ENCODE data around the gene DDR1.
"Not testable (repeated sequence)": the region's sequence is repeated elsewhere in the genome, so short reads cannot be mapped to it uniquely, and the experiment has no call there.

Gene DDR1
- 10.1 to 10.2 reads per million in 2 donors for total RNA-seq

DNA sequence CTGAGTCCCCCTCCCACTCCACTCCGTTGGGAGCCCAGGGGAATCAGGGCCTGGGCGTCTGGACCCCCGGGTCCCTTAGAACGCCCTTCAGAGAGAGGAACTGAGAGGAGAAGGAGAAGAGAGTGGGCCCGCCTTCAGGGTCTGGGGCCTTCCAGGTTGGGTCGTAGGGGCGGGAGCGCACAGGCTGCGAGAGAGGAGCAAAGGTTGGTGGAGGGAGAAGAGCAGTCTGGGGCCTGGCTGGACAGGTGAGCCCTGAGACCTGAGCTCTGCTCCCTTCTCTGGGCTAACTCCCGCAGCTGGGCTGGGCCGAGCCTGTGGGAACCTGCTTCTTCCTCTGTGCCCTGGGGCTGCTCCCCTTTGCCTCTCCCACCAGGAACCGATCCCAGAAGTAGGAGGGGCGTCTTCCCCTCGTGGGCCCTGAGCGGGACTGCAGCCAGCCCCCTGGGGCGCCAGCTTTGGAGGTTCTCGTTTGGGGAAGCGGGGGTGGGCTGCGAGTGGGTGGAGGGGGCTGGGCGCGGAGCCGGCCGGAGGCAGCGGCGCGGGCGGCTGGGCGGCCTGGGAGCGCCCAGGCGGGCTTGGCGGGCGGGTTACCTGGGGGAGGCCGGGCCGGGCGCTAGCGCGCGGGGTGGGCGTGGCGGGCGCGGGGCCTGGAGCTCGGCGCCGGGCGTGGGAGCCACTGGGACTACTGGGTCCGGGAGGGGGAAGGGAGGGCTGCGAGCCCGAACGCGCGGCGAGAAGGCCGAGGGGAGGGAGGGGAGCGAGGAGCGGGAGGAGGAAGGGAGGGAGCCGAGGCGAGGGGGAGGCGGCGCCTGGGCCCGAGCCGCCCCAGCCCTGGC, at the start of gene DDR1:
TSS of gene DDR1 (plus strand) at position 835 of the 836 bp plus-strand sequence. CDS start 4,211 bp downstream, outside the sequence.
- peak; percentile 32 for DNase-seq

- no peak for DNase-seq
Measured at GRCh38 chr6:30834646-30835045, 49.7 kb upstream of the DDR1 start.

DNA sequence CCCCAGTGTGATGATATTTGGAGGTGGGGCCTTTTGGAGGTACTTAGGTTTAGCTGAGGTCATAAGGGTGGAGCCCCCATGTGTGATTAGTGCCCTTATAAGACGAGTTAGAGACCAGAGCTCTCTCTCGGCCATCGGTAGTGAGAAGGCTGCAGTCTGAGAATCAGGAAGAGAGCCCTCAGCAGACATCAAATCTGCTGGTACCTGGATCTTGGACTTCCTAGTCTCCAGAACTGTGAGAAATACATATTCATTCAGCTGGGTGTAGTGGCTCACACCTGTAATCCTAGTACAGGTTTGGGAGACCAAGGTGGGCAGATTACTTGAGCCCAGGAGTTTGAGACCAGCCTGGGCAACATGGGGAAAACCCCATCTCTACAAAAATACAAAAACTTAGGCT, 48.7 kb upstream of the DDR1 start:
- no peak for DNase-seq

DNA sequence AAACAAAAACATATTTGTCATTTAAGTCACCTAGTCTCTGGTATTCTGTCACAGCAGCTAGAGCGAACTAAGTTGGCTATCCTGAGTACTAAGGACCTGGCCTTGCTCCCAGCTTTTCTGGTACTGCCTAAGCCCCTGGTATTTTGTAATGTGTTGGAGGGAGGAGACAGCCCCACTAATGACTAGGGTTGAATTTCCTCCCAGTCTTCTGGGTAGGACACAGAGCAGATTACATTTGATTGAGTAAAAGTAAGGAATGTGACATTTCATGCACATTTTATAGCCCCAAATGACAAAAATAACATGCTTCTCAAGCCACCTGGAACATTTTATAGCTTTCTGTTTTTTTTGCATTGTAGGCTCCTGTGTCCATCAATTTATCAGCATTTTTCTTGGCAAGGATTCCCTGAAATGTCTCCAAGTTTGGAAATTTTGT, 47.9 kb upstream of the DDR1 start:
- DNase-seq: no peak

DNA sequence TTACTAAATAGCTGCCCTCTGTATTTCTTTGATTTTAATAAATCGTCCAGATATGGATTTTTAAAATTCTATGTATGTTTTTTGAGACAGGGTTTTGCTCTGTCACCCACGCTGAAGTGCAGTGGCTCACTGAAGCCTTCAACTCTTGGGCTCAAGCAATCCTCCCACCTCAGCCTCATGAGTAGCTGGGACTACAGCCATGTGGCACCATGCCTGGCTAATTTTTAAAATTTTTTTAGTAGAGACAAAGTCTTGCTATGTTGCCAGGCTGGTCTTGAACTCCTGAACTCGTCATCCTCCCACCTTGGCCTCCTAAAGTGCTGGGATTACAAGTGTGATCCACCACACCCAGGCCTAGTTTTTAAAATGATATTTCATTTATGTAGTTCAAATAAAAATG, 47.4 kb upstream of the DDR1 start:
- no peak for DNase-seq

DNA sequence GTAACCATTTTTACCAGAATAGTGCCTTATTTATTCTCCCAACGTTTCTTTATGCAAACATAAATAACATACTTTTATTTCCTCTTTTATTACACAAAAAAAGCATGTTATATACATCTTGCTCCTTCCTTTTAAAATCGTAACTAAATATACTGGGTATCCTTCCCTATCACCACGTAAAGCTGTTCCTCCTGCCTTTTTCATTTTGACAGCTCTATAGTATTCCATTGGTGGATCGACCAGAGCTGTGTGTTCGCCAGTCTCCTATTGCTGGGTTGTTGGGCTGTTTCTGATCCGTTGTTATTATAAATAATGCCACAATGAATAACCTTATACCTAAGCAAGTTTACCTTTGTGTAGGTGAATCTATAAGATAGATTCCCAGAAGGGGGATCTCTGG, 46.9 kb upstream of the DDR1 start:
- DNase-seq: no peak

DNA sequence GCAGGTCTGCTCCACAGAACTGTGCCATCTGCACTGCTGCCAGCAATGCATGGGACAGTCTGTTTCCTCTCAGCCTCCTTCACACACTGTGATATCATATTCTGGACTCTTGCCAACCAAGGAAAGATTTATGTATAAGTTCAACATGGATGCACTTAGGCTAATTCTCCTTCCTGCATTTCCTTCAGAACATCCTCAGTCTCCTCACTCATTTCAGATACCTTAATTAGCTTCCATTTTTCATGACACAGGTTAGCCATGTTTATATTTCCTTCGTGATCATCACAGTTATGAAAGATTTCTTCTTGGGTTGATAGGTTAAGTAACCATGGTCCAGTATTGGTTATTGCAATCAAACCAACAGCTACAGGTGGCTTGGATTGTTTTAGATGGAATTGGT, 46.4 kb upstream of the DDR1 start:
- DNase-seq: no peak

DNA sequence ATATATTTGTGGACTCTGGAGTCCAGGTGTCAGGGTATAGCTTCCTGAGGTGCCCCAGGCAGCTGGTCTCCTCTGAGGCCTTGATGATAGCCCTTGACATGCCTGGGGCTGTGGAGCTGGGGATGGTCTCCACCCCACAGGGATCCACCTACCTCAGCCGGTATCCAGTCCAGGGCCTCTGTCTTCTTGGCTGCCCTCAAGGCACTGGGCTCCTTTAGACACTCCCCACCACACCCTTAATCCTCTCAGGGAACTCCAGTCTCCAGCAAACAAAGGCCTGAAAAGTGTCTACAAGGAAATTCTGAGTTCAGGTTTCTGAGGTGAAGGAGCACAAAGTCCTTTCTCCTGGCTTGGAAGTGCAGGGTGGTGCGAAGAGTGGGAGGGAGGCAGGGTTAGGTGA, 44.6 kb upstream of the DDR1 start:
- DNase-seq: no peak

GRCh38 chr6:30840084-30840934, 44.0 kb upstream of the DDR1 start:
- no peak for DNase-seq

- no peak for DNase-seq
Measured at GRCh38 chr6:30840935-30841643, 43.2 kb upstream of the DDR1 start.

GRCh38 chr6:30841644-30842504, 42.4 kb upstream of the DDR1 start:
- no peak for DNase-seq

DNA sequence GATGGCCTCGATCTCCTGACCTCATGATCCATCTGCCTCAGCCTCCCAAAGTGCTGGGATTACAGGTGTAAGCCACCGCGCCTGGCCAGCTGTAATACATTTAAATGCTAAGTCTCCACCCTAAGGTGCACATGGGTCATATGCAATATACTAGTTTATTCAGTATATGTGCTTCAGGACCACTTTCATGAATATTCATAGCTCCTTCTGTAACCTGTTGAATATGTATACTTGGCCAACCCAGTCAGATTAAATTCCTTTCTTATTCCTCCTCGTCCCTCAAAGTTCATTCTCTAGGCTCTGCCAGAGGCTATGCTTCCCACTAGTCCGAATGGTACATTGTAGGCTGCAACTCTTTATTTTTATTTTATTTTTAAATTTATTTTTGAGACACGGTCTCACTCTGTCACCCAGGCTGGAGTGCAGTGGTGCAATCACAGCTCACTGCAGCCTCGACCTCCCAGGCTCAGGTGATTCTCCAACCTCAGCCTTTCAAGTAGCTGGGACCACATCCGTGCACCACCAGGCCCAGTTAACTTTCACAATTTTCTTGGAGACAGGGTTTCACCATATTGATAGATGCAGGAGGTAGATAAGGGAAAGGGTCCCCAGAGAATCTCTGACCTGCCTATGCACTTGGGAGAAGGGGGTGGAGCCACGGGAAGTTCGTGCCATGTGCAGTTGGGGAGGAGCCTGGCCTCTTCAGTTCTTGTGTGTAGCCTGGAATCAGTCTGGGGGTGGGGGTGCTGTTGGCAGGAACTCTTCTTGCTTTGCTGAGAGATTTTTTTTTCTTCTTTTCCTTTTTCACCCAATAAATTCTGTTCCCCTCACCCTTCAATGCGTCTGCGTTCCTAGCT, 41.3 kb upstream of the DDR1 start:
- DNase-seq: no peak

GRCh38 chr6:30843611-30843998, 40.7 kb upstream of the DDR1 start:
- no peak for DNase-seq

GRCh38 chr6:30844118-30844535, 40.2 kb upstream of the DDR1 start:
- DNase-seq: no peak

DNA sequence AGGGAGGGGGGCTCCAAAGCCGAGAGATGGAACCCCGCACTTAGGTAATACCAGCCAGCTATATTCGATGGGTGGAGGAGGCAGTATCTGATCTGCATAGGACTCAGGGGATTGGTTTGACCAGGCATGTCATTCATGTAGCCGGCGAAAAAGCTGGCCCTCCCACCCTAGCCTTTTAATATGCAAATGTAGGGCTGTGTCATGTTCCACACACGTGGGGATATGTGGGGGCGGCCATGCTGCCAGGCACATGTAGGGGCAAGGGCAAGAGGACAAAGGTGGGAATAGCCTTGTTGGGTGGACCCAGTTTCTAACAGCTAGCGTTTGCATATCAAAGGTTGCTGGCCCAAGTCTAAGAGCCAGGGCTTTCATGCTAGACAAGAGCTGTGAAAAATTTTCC, 39.1 kb upstream of the DDR1 start:
- DNase-seq: no peak

DNA sequence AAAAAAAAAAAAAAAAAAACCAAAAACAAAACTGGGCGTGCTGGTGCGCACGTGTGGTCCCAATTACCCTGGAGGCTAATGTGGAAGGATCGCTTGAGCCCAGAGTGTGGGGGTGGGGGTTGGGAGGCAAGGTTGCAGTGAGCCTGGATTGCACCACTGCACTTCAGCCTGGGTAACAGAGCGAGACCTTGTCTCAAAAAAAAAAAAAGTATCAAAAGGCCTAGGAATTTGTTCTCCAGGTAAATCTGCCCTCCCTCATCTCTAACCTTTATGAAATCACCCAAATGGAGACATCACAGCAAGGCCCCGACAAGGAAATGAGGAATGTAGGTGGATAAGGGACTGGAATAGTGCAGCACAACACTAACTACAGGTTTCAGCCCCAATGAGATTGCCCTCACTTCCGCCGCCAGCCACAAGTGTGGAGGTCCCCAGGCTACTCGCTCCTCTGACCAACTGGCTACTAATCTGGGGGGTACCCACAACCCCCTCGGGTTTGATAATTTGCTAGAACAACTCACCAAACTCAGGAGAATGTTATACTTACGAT, 36.8 kb upstream of the DDR1 start:
- DNase-seq: no peak

- DNase-seq: no peak
Measured at GRCh38 chr6:30847971-30848436, 36.3 kb upstream of the DDR1 start.

DNA sequence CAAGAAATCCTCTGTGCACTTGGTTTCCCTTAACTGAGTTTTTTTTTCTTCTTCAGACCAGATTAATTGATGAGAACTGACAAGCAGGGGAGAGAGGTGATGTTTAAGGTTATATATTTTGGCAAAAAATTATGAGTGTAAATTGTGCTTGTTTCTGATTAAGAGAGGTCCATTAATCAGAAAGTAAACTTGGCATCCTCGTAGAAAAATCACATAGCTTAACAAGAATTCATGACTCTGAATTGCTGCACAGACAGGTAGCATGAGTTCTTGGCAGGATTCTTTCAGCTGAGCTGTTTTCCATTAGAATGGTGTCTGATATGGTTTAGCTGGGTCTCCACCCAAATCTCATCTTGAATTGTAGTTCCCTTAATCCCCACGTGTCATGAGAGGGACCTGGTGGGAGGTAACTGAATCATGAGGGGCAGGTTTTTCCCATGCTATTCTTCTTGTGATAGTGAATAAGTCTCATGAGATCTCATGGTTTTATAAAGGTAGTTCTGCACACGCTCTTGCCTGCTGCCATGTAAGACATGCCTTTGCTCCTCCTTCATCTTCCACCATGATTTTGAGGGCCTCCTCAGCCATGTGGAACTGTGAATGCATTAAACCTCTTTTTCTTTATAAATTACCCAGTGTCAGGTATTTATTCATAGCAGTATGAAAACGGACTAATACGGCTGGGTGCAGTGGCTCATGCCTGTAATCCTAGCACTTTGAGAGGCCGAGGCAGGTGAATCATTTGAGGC, 34.2 kb upstream of the DDR1 start:
- DNase-seq: no peak

DNA sequence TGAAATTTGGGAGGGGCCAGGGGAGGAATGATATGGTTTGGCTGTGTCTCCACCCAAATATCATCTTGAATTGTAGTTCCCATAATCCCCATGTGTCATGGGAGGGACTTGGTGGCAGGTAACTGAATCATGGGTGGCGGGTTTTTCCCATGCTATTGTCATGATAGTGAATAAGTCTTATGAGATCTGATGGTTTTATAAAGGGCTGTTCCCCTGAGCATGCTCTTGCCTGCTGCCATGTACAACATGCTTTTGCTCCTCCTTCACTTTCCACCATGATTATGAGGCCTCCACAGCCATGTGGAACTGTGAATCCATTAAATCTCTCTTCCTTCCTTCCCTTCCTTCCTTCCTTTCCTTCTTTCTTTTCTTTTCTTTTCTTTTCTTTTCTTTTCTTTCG, 31.9 kb upstream of the DDR1 start:
- not testable (repeated sequence) for DNase-seq
